ENCODE results near the gene KLHL22. TPM values are rescaled to one million over a fixed set of nuclear protein-coding genes. Genes with fewer than 3 reads are reported as not detected.

Gene KLHL22
- total and polyA plus RNA-seq, 2 of the 13 experiments (the other 11 are each of a cell fraction or from before 2014, with no cell fraction given), result 10.9 to 14.8 TPM

GRCh38 chr22:20495861-20496681, 476 bp upstream of the KLHL22 start (continued):
- TF ChIP-seq SP4 (CRISPR knock-in tag; IDR thresholded peaks at IDR 0.05), result peak; percentile 57; the same call in 1 of the 2 replicates
- TF ChIP-seq KDM3A (CRISPR knock-in tag; IDR thresholded peaks at IDR 0.05; ENCODE audit: low read depth), result peak; percentile 45; the same call in 1 of the 2 replicates
- no peak for TF ChIP-seq NFIB (CRISPR knock-in tag; IDR thresholded peaks at IDR 0.05; ENCODE audit: borderline replicate concordance)
- TF ChIP-seq ZFY (CRISPR knock-in tag; IDR thresholded peaks at IDR 0.05), result peak; percentile 61; the same call in 1 of the 2 replicates
- TF ChIP-seq MAFG (CRISPR knock-in tag; IDR thresholded peaks at IDR 0.05), result no peak
- TF ChIP-seq, protein P1, sequence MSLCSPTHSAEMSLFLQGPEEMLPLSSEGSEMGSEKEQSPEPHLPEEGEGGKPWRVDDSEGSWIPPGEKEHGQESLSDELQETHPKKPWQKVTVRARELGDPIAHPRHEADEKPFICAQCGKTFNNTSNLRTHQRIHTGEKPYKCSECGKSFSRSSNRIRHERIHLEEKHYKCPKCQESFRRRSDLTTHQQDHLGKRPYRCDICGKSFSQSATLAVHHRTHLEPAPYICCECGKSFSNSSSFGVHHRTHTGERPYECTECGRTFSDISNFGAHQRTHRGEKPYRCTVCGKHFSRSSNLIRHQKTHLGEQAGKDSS (CRISPR knock-in tag; IDR thresholded peaks at IDR 0.05; ENCODE audit: borderline replicate concordance, low read depth), result peak; percentile 80; the same call in 1 of the 2 replicates
- no peak for TF ChIP-seq POLR2AphosphoS2 (IDR thresholded peaks at IDR 0.05; ENCODE audit: low read depth, low read length)
- TF ChIP-seq, protein P2, sequence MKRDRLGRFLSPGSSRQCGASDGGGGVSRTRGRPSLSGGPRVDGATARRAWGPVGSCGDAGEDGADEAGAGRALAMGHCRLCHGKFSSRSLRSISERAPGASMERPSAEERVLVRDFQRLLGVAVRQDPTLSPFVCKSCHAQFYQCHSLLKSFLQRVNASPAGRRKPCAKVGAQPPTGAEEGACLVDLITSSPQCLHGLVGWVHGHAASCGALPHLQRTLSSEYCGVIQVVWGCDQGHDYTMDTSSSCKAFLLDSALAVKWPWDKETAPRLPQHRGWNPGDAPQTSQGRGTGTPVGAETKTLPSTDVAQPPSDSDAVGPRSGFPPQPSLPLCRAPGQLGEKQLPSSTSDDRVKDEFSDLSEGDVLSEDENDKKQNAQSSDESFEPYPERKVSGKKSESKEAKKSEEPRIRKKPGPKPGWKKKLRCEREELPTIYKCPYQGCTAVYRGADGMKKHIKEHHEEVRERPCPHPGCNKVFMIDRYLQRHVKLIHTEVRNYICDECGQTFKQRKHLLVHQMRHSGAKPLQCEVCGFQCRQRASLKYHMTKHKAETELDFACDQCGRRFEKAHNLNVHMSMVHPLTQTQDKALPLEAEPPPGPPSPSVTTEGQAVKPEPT (CRISPR knock-in tag; IDR thresholded peaks at IDR 0.05; ENCODE audit: low read depth), result 0 out of 2 replicates have a peak, but pooled peaks have one; percentile 79
- peak; percentile 42; the same call in 1 of the 2 replicates for TF ChIP-seq TARDBP (CRISPR knock-in tag; IDR thresholded peaks at IDR 0.05)
- TF ChIP-seq ZFP1 (CRISPR knock-in tag; IDR thresholded peaks at IDR 0.05), result 0 out of 2 replicates have a peak, but pooled peaks have one; percentile 38
- no peak for TF ChIP-seq FLYWCH1 (CRISPR knock-in tag; IDR thresholded peaks at IDR 0.05)
- TF ChIP-seq KDM4B (CRISPR knock-in tag; IDR thresholded peaks at IDR 0.05), result peak; percentile 57; the same call in 1 of the 2 replicates
- 0 out of 2 replicates have a peak, but pooled peaks have one; percentile 43 for TF ChIP-seq KMT2B (CRISPR knock-in tag; IDR thresholded peaks at IDR 0.05)
- peak; percentile 10; the same call in 1 of the 2 replicates for TF ChIP-seq FOXP1 (IDR thresholded peaks at IDR 0.05)
- no peak for TF ChIP-seq FOXP1 (CRISPR knock-in tag; IDR thresholded peaks at IDR 0.05)
- no peak for TF ChIP-seq MBNL3 (CRISPR knock-in tag; conservative IDR thresholded peaks at IDR 0.05)
- TF ChIP-seq, protein P3, sequence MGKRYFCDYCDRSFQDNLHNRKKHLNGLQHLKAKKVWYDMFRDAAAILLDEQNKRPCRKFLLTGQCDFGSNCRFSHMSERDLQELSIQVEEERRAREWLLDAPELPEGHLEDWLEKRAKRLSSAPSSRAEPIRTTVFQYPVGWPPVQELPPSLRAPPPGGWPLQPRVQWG (CRISPR knock-in tag; IDR thresholded peaks at IDR 0.05; ENCODE audit: borderline replicate concordance, low read depth), result no peak
- TF ChIP-seq ZC3H13 (CRISPR knock-in tag; IDR thresholded peaks at IDR 0.05), result no peak
- no peak for TF ChIP-seq TP53 (CRISPR knock-in tag; conservative IDR thresholded peaks at IDR 0.05)
- TF ChIP-seq SOX5 (CRISPR knock-in tag; IDR thresholded peaks at IDR 0.05; ENCODE audit: borderline replicate concordance), result peak; percentile 14; the same call in 1 of the 2 replicates
- peak; percentile 77 for TF ChIP-seq SAP130 (CRISPR knock-in tag; IDR thresholded peaks at IDR 0.05; ENCODE audit: low read depth)

Data from HepG2 (cell line).